Erythroblast (primary cell): Measurements from ENCODE around the gene EPC2.

Experiments
- GATA1 ChIP-seq: IDR thresholded peaks from 2 replicates; pipeline ENCODE4 v1.6.1; 2011; ENCODE audit warnings: low read depth, mild to moderate bottlenecking, control low read depth, low read length, moderate library complexity
- POLR2A ChIP-seq: IDR thresholded peaks from 2 replicates; pipeline ENCODE4 v1.6.1; 2011; ENCODE audit warnings: mild to moderate bottlenecking, low read length

GRCh38 chr2:148603562-148603920 lies 41.0 kb upstream of the EPC2 start:
- no peak for TF ChIP-seq POLR2A
- no peak for TF ChIP-seq GATA1
